H1 (cell line): Measurements from ENCODE around the gene SBF2.

Experiments used
- CREB1 ChIP-seq: IDR thresholded peaks from 2 replicates; pipeline ENCODE4 v1.6.1; 2012; ENCODE audit warnings: inconsistent platforms
- GABPA ChIP-seq: IDR thresholded peaks from 2 replicates; pipeline ENCODE4 v1.6.1; 2011; ENCODE audit warnings: mild to moderate bottlenecking, low read length, moderate library complexity, borderline replicate concordance; ENCODE audit not compliant: insufficient read depth
- SRF ChIP-seq: IDR thresholded peaks from 2 replicates; pipeline ENCODE4 v1.6.1; 2011; ENCODE audit warnings: mild to moderate bottlenecking, low read depth, low read length, moderate library complexity
- TF ChIP-seq, protein P1 (sequence below), 3 experiments: IDR thresholded peaks; 1 replicate in 2 of 3; 2 replicates in 1 of 3; pipeline versions ENCODE4 v1.5.1 to v1.6.1; 2011; ENCODE audit warnings: low read length in 3 of 3, mild to moderate bottlenecking in 3 of 3, inconsistent platforms in 2 of 3, low read depth in 1 of 3, moderate library complexity in 1 of 3; ENCODE audit not compliant: insufficient read depth in 1 of 3; ENCODE audit errors: control extremely low read depth in 1 of 3
- TF ChIP-seq, protein P2 (sequence below): IDR thresholded peaks from 2 replicates; pipeline ENCODE4 v1.6.1; 2011; ENCODE audit warnings: low read depth, mild to moderate bottlenecking, low read length; ENCODE audit not compliant: insufficient read depth

DNA sequence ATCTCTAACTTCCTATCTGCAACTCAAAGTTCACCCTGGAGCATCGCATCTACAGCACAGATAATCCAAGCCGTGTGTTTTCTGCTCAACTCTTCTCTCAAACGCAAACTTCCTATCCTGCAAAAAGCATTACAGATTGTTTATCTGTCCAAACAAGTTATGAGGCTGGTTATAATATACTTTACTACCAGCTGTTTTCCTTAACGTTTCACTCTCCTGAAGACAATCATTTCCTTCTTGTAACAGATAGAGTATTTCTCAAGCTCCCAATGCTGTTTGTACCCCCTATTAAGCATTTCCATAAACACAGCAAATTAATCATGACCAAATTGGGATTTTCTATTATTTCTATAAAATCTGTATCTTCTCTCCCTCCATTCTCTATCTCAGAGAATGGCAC is 84.7 kb downstream of the SBF2 start:
- TF ChIP-seq, protein P1, sequence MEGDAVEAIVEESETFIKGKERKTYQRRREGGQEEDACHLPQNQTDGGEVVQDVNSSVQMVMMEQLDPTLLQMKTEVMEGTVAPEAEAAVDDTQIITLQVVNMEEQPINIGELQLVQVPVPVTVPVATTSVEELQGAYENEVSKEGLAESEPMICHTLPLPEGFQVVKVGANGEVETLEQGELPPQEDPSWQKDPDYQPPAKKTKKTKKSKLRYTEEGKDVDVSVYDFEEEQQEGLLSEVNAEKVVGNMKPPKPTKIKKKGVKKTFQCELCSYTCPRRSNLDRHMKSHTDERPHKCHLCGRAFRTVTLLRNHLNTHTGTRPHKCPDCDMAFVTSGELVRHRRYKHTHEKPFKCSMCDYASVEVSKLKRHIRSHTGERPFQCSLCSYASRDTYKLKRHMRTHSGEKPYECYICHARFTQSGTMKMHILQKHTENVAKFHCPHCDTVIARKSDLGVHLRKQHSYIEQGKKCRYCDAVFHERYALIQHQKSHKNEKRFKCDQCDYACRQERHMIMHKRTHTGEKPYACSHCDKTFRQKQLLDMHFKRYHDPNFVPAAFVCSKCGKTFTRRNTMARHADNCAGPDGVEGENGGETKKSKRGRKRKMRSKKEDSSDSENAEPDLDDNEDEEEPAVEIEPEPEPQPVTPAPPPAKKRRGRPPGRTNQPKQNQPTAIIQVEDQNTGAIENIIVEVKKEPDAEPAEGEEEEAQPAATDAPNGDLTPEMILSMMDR (IDR thresholded peaks at IDR 0.05; ENCODE audit: control extremely low read depth in 1 of 3, insufficient read depth in 1 of 3, low read depth in 1 of 3, low read length in 3 of 3), result no peak
- no peak for TF ChIP-seq SRF
- TF ChIP-seq, protein P2, sequence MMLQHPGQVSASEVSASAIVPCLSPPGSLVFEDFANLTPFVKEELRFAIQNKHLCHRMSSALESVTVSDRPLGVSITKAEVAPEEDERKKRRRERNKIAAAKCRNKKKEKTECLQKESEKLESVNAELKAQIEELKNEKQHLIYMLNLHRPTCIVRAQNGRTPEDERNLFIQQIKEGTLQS, result no peak
- no peak for TF ChIP-seq GABPA
- TF ChIP-seq CREB1, result no peak
